WTC11 (cell line): ENCODE measurements around the gene TMEM43. TPM values are rescaled to one million over a fixed set of nuclear protein-coding genes. Genes with fewer than 3 reads are reported as not detected.
A peak's percentile ranks its signal among the peaks of the same experiment; 100 is the strongest.

Source experiments
- ATAC-seq: fragments of 200-7000 bp; cut with Tn5 transposase; 2 replicates; pipeline ENCODE4 v1.10.0; 2021; ENCODE audit warnings: mild to moderate bottlenecking, moderate library complexity
- CTCF ChIA-PET: fragments of 300-600 bp; sonication (Branson Sonifier 250); formaldehyde crosslinking; loops from one replicate; lab custom pipeline; 2021; ENCODE audit warnings: antibody characterized with exemption; lab: Charles Lee
- POLR2A ChIA-PET: fragments of 350-600 bp; sonication (Branson Sonifier 250); formaldehyde crosslinking; loops from one replicate; lab custom pipeline; 2021; ENCODE audit warnings: antibody characterized with exemption; lab: Charles Lee
- DNase-seq: peaks from one replicate; pipeline ENCODE4 v3.0.0; 2021; ENCODE audit warnings: low spot score
- H3K27ac Mint-ChIP-seq: 2 replicates; pipeline ENCODE4 v1.8.0; 2021; ENCODE audit warnings: mixed read lengths
- H3K27me3 Mint-ChIP-seq: 2 replicates; pipeline ENCODE4 v1.8.0; 2021; ENCODE audit warnings: low read depth, mild to moderate bottlenecking, moderate library complexity, mixed read lengths
- H3K36me3 Mint-ChIP-seq: 2 replicates; pipeline ENCODE4 v1.8.0; 2021; ENCODE audit warnings: mixed read lengths
- H3K4me1 Mint-ChIP-seq: 2 replicates; pipeline ENCODE4 v1.8.0; 2022; ENCODE audit warnings: mixed read lengths
- H3K4me3 Mint-ChIP-seq: 2 replicates; pipeline ENCODE4 v1.8.0; 2021; ENCODE audit warnings: mild to moderate bottlenecking, moderate library complexity, mixed read lengths
- H3K9me3 Mint-ChIP-seq: 2 replicates; pipeline ENCODE4 v1.8.0; 2021; ENCODE audit warnings: mixed read lengths
- ARID4B ChIP-seq: sonication (generic); formaldehyde crosslinking; IDR thresholded peaks from 2 replicates; pipeline ENCODE4 v1.8.0; 2023; ENCODE audit warnings: missing genetic modification reagents, mild to moderate bottlenecking, borderline replicate concordance
- CREM ChIP-seq: sonication (generic); formaldehyde crosslinking; IDR thresholded peaks from 2 replicates; pipeline ENCODE4 v1.8.1; 2022; ENCODE audit warnings: mild to moderate bottlenecking, missing genetic modification reagents, moderate library complexity
- EMX1 ChIP-seq: fragments of 250-450 bp; sonication (Bioruptor Pico); IDR thresholded peaks from 2 replicates; pipeline ENCODE4 v1.8.0; 2021; ENCODE audit warnings: mild to moderate bottlenecking
- ETV6 ChIP-seq: sonication (generic); formaldehyde crosslinking; IDR thresholded peaks from 2 replicates; pipeline ENCODE4 v1.8.1; 2022; ENCODE audit warnings: mild to moderate bottlenecking, missing genetic modification reagents
- FOXP1 ChIP-seq: sonication (generic); formaldehyde crosslinking; IDR thresholded peaks from 2 replicates; pipeline ENCODE4 v1.8.0; 2022; ENCODE audit warnings: missing genetic modification reagents, mild to moderate bottlenecking, moderate library complexity, borderline replicate concordance
- GABPB1 ChIP-seq: sonication (generic); formaldehyde crosslinking; IDR thresholded peaks from 2 replicates; pipeline ENCODE4 v1.8.1; 2023; ENCODE audit warnings: mild to moderate bottlenecking, missing genetic modification reagents
- IRF2 ChIP-seq: sonication (generic); formaldehyde crosslinking; IDR thresholded peaks from 2 replicates; pipeline ENCODE4 v1.8.0; 2022; ENCODE audit warnings: low read depth, missing genetic modification reagents, borderline replicate concordance
- KAT7 ChIP-seq: sonication (generic); formaldehyde crosslinking; IDR thresholded peaks from 2 replicates; pipeline ENCODE4 v1.8.1; 2023; ENCODE audit warnings: missing genetic modification reagents, mild to moderate bottlenecking, borderline replicate concordance
- MAX ChIP-seq: sonication (generic); formaldehyde crosslinking; IDR thresholded peaks from 2 replicates; pipeline ENCODE4 v1.8.0; 2022; ENCODE audit warnings: mild to moderate bottlenecking, missing genetic modification reagents
- MLX ChIP-seq: sonication (generic); formaldehyde crosslinking; IDR thresholded peaks from 2 replicates; pipeline ENCODE4 v1.8.1; 2023; ENCODE audit warnings: mild to moderate bottlenecking, missing genetic modification reagents, moderate library complexity
- NR1H2 ChIP-seq: sonication (generic); formaldehyde crosslinking; IDR thresholded peaks from 2 replicates; pipeline ENCODE4 v1.9.0; 2021; ENCODE audit warnings: mild to moderate bottlenecking, moderate library complexity, missing genetic modification reagents
- NR3C1 ChIP-seq: sonication (generic); formaldehyde crosslinking; conservative IDR thresholded peaks from 2 replicates; pipeline ENCODE4 v1.8.1; 2023; ENCODE audit warnings: low read depth, mild to moderate bottlenecking, missing genetic modification reagents
- PREB ChIP-seq: sonication (generic); formaldehyde crosslinking; IDR thresholded peaks from 2 replicates; pipeline ENCODE4 v1.8.1; 2022; ENCODE audit warnings: mild to moderate bottlenecking, missing genetic modification reagents, moderate library complexity, borderline replicate concordance
- TEAD1 ChIP-seq: sonication (generic); formaldehyde crosslinking; IDR thresholded peaks from 2 replicates; pipeline ENCODE4 v1.8.0; 2022; ENCODE audit warnings: mild to moderate bottlenecking, missing genetic modification reagents
- USF1 ChIP-seq: sonication (generic); formaldehyde crosslinking; IDR thresholded peaks from 2 replicates; pipeline ENCODE4 v1.8.0; 2022; ENCODE audit warnings: mild to moderate bottlenecking, missing genetic modification reagents
- ZNF138 ChIP-seq: sonication (generic); formaldehyde crosslinking; conservative IDR thresholded peaks from 2 replicates; pipeline ENCODE4 v1.8.1; 2022; ENCODE audit warnings: mild to moderate bottlenecking, moderate library complexity, missing genetic modification reagents
- ZNF317 ChIP-seq: sonication (generic); formaldehyde crosslinking; IDR thresholded peaks from 2 replicates; pipeline ENCODE4 v1.8.1; 2023; ENCODE audit warnings: low read depth, mild to moderate bottlenecking, moderate library complexity, missing genetic modification reagents, borderline replicate concordance
- ZNF396 ChIP-seq: fragments of 250-450 bp; sonication (Bioruptor Pico); IDR thresholded peaks from 2 replicates; pipeline ENCODE4 v1.8.0; 2021; ENCODE audit warnings: mild to moderate bottlenecking, moderate library complexity, borderline replicate concordance
- ZNF416 ChIP-seq: fragments of 250-450 bp; sonication (Bioruptor Pico); IDR thresholded peaks from 2 replicates; pipeline ENCODE4 v1.9.0; 2021; ENCODE audit warnings: mild to moderate bottlenecking, inconsistent platforms
- ZNF425 ChIP-seq: fragments of 250-450 bp; sonication (Bioruptor Pico); conservative IDR thresholded peaks from 2 replicates; pipeline ENCODE4 v1.9.0; 2021; ENCODE audit warnings: mild to moderate bottlenecking
- total RNA-seq: library from RNA; stranded (reverse); gene quantifications from 3 replicates; pipeline ENCODE4 v1.2.3, GENCODE V29; 2021

The TMEM43 gene
- total RNA-seq, 1 experiment from 2014 or later: 27.7 TPM

- Mint-ChIP-seq H3K27me3 (no peaks in the 10 kb centered on the region), H3K4me1 (peaks cover 20% of the 10 kb centered on the region), H3K9me3 (no peaks in the 10 kb centered on the region), H3K4me3 (no peak overlapping the region), H3K36me3 (peaks cover 23% of the 10 kb centered on the region), H3K27ac (peak overlapping the region; percentile 77)
- ChIA-PET CTCF (interaction anchor here (0.9 to 1.8 kb wide), 2 partner anchors 25 to 53 kb away, joined by 3 to 4 read pairs; no protein-coding TSS in a partner anchor), POLR2A (interaction anchor here (0.5 kb wide), 1 partner anchor 665 kb away, joined by 6 read pairs; no protein-coding TSS in a partner anchor)
- TF ChIP-seq TEAD1: no peak
- no peak for TF ChIP-seq ZNF425 (CRISPR knock-in tag)
- TF ChIP-seq ZNF317 (CRISPR knock-in tag): no peak
- no peak for TF ChIP-seq GABPB1 (CRISPR knock-in tag)
- TF ChIP-seq MAX (CRISPR knock-in tag): no peak
- TF ChIP-seq FOXP1 (CRISPR knock-in tag): no peak
- TF ChIP-seq IRF2 (CRISPR knock-in tag): no peak
- DNase-seq (no peak), ATAC-seq (no peak)
These were observed 25.8 kb downstream of the TMEM43 start for GRCh38 chr3:14150491-14151230.

- POLR2A ChIA-PET: no interaction called here
- Mint-ChIP-seq H3K9me3 (no peaks in the 10 kb centered on the region), H3K27me3 (no peaks in the 10 kb centered on the region), H3K4me3 (no peak overlapping the region), H3K36me3 (peaks cover 22% of the 10 kb centered on the region), H3K27ac (no peak overlapping the region), H3K4me1 (peaks cover 17% of the 10 kb centered on the region)
- ATAC-seq: no peak
- no peak for TF ChIP-seq ETV6 (CRISPR knock-in tag)
- TF ChIP-seq PREB (CRISPR knock-in tag): no peak
- no peak for TF ChIP-seq MLX (CRISPR knock-in tag)
- TF ChIP-seq NR1H2 (CRISPR knock-in tag): no peak
- TF ChIP-seq CREM (CRISPR knock-in tag): no peak
- no peak for DNase-seq
- CTCF ChIA-PET: interaction anchor here (1.8 kb wide), 1 partner anchor 26 kb away, joined by 4 read pairs; no protein-coding TSS in a partner anchor
These were observed 26.7 kb downstream of the TMEM43 start for GRCh38 chr3:14151471-14152083.

- DNase-seq (no peak), ATAC-seq (peak; percentile 13; the same call in 1 of the 2 replicates)
- H3K36me3 Mint-ChIP-seq: peaks cover 23% of the 10 kb centered on the region
- ChIA-PET POLR2A (no interaction called here), CTCF (interaction anchor here (0.6 to 2.3 kb wide), 6 partner anchors 26 to 495 kb away, joined by 3 to 10 read pairs (median 4); partner anchors contain the start of gene XPC)
- H3K9me3 Mint-ChIP-seq: no peaks in the 10 kb centered on the region
- H3K4me1 Mint-ChIP-seq: peaks cover 14% of the 10 kb centered on the region
- no peak overlapping the region for H3K27ac Mint-ChIP-seq
- no peak overlapping the region for H3K4me3 Mint-ChIP-seq
- H3K27me3 Mint-ChIP-seq: no peaks in the 10 kb centered on the region
- TF ChIP-seq ZNF396 (CRISPR knock-in tag) (no peak), NR1H2 (CRISPR knock-in tag) (no peak), EMX1 (CRISPR knock-in tag) (no peak), ZNF138 (no peak), USF1 (CRISPR knock-in tag) (no peak), ZNF416 (CRISPR knock-in tag) (no peak), KAT7 (CRISPR knock-in tag) (no peak), ARID4B (CRISPR knock-in tag) (no peak), NR3C1 (CRISPR knock-in tag) (no peak)
These were observed 27.5 kb downstream of the TMEM43 start for GRCh38 chr3:14152233-14152962.
